Endodermal cell (in vitro differentiated cells): ENCODE measurements around the gene RASGRF1. TPM values are rescaled to one million over a fixed set of nuclear protein-coding genes. Genes with fewer than 3 reads are reported as not detected.

Source experiments
- DNase-seq: peaks from one replicate; pipeline ENCODE4 v3.0.0-alpha.2; 2017
- H3K27ac ChIP-seq: 2 replicates; pipeline ENCODE4 v1.5.1; 2013; ENCODE audit warnings: mild to moderate bottlenecking, low read depth, low read length, moderate library complexity
- H3K27me3 ChIP-seq: 2 replicates; pipeline ENCODE4 v1.6.1; 2013; ENCODE audit warnings: mild to moderate bottlenecking, low read length, moderate library complexity; ENCODE audit not compliant: insufficient read depth, control insufficient read depth, poor library complexity, severe bottlenecking
- H3K36me3 ChIP-seq: 2 replicates; pipeline ENCODE4 v1.7.0; 2013; ENCODE audit warnings: mild to moderate bottlenecking, low read length, moderate library complexity; ENCODE audit not compliant: control insufficient read depth, insufficient read depth
- H3K4me1 ChIP-seq: one replicate; pipeline ENCODE4 v1.7.0; 2013; ENCODE audit warnings: low read length; ENCODE audit not compliant: control insufficient read depth, insufficient read depth
- H3K4me3 ChIP-seq: 2 replicates; pipeline ENCODE4 v1.5.1; 2013; ENCODE audit warnings: mild to moderate bottlenecking, low read length, moderate library complexity
- H3K9ac ChIP-seq: 2 replicates; pipeline ENCODE4 v1.6.1; 2013; ENCODE audit warnings: mild to moderate bottlenecking, low read length, moderate library complexity; ENCODE audit not compliant: poor library complexity, severe bottlenecking; ENCODE audit errors: extremely low read depth
- H3K9me3 ChIP-seq: 2 replicates; pipeline ENCODE4 v1.6.1; 2013; ENCODE audit warnings: mild to moderate bottlenecking, low read length, moderate library complexity; ENCODE audit not compliant: control insufficient read depth
- H3K27ac Mint-ChIP-seq: 2 replicates; pipeline ENCODE4 v1.8.0; 2020; ENCODE audit warnings: mixed read lengths
- H3K27me3 Mint-ChIP-seq: 2 replicates; pipeline ENCODE4 v1.8.0; 2021; ENCODE audit warnings: mild to moderate bottlenecking, mixed read lengths; ENCODE audit not compliant: insufficient read depth
- H3K36me3 Mint-ChIP-seq: 2 replicates; pipeline ENCODE4 v1.8.0; 2020; ENCODE audit warnings: low read depth, mixed read lengths
- H3K4me1 Mint-ChIP-seq: 2 replicates; pipeline ENCODE4 v1.8.0; 2020; ENCODE audit warnings: mixed read lengths
- H3K4me3 Mint-ChIP-seq: 2 replicates; pipeline ENCODE4 v1.8.0; 2020; ENCODE audit warnings: mild to moderate bottlenecking, moderate library complexity, mixed read lengths
- H3K9me3 Mint-ChIP-seq: 2 replicates; pipeline ENCODE4 v1.8.0; 2020; ENCODE audit warnings: mild to moderate bottlenecking, mixed read lengths
- WGBS, 2 experiments: methylation state at CpG; one replicate each; pipeline versions ENCODE4 v1.1.5 to v1.1.7; 2013; ENCODE audit warnings: missing lambda C conversion rate in 2 of 2, mixed read lengths in 1 of 2; ENCODE audit not compliant: insufficient coverage in 1 of 2, insufficient read length in 1 of 2; 5-methylcytosine and 5-hydroxymethylcytosine counted together
- total RNA-seq, 2 donors: library from RNA; stranded (reverse); fragmentation: NEBNext Ultra II Directional in 1 of 2; extraction: Animal tissue kit (Norgen Biotek cat#: 25700) in 1 of 2; gene quantifications; 2 replicates in 1 of 2; 3 replicates in 1 of 2; pipeline ENCODE4 v1.2.1, GENCODE V29; 2021
- TF ChIP-seq, protein P1 (sequence below): fragments of 200-600 bp; sonication (generic); conservative IDR thresholded peaks from 2 replicates; pipeline ENCODE4 v1.5.0; 2021; ENCODE audit warnings: antibody characterized with exemption, mild to moderate bottlenecking

RASGRF1 gene
- total RNA-seq, 2 donors from 2014 or later: 0.20 TPM; not detected in 1

DNA sequence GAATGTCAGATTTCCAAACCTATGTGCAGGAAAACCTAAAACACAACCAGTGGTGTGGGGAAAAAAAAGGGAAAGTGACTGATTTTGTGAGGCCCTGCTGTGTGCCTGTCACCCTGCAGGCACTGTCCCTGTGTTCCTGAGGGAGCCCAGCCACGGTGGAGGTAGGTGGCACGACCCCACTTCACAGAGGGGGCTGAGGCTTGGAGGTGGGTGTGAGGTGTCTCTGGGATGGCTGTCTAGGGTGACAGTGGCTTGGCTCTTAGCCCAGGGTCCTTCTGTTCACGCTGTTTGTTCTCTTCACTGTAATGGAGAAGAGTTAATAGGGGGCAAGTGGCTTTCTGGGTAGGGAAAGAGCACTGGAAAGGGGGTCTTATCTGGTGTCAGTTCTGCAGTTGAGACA lies 22.6 kb downstream of the RASGRF1 start:
- H3K36me3 Mint-ChIP-seq: no peaks in the 10 kb centered on the region
- Histone ChIP-seq H3K27me3 (no peaks in the 10 kb centered on the region), H3K4me3 (no peak overlapping the region), H3K27ac (no peak overlapping the region), H3K36me3 (no peaks in the 10 kb centered on the region), H3K9ac (no peak overlapping the region), H3K9me3 (no peaks in the 10 kb centered on the region), H3K4me1 (no peaks in the 10 kb centered on the region)
- H3K9me3 Mint-ChIP-seq: no peaks in the 10 kb centered on the region
- TF ChIP-seq, protein P1, sequence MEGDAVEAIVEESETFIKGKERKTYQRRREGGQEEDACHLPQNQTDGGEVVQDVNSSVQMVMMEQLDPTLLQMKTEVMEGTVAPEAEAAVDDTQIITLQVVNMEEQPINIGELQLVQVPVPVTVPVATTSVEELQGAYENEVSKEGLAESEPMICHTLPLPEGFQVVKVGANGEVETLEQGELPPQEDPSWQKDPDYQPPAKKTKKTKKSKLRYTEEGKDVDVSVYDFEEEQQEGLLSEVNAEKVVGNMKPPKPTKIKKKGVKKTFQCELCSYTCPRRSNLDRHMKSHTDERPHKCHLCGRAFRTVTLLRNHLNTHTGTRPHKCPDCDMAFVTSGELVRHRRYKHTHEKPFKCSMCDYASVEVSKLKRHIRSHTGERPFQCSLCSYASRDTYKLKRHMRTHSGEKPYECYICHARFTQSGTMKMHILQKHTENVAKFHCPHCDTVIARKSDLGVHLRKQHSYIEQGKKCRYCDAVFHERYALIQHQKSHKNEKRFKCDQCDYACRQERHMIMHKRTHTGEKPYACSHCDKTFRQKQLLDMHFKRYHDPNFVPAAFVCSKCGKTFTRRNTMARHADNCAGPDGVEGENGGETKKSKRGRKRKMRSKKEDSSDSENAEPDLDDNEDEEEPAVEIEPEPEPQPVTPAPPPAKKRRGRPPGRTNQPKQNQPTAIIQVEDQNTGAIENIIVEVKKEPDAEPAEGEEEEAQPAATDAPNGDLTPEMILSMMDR: no peak
- 92 to 100% methylated on average over 1 to 3 of the region's 3 CpGs for WGBS, 2 experiments
- H3K4me3 Mint-ChIP-seq: no peak overlapping the region
- H3K27me3 Mint-ChIP-seq: peaks cover 2% of the 10 kb centered on the region
- H3K27ac Mint-ChIP-seq: no peak overlapping the region
- H3K4me1 Mint-ChIP-seq: peaks cover 2% of the 10 kb centered on the region
- DNase-seq: no peak

GRCh38 chr15:79067072-79067833 lies 23.3 kb downstream of the RASGRF1 start:
- DNase-seq: no peak
- no peaks in the 10 kb centered on the region for H3K4me1 ChIP-seq
- Mint-ChIP-seq H3K4me1 (peaks cover 2% of the 10 kb centered on the region), H3K36me3 (no peaks in the 10 kb centered on the region), H3K27ac (no peak overlapping the region), H3K27me3 (peaks cover 2% of the 10 kb centered on the region), H3K9me3 (no peaks in the 10 kb centered on the region), H3K4me3 (no peak overlapping the region)
- no peaks in the 10 kb centered on the region for H3K36me3 ChIP-seq
- H3K27me3 ChIP-seq: no peaks in the 10 kb centered on the region
- no peak overlapping the region for H3K27ac ChIP-seq
- H3K9ac ChIP-seq: no peak overlapping the region
- no peak overlapping the region for H3K4me3 ChIP-seq
- H3K9me3 ChIP-seq: no peaks in the 10 kb centered on the region
- 85 to 88% methylated on average over 3 to 8 of the region's 8 CpGs for WGBS, 2 experiments
- TF ChIP-seq, protein P1: no peak

- Histone ChIP-seq H3K9ac (no peak overlapping the region), H3K27me3 (no peaks in the 10 kb centered on the region), H3K27ac (no peak overlapping the region), H3K9me3 (no peaks in the 10 kb centered on the region), H3K36me3 (no peaks in the 10 kb centered on the region), H3K4me3 (no peak overlapping the region), H3K4me1 (no peaks in the 10 kb centered on the region)
- no peak for DNase-seq
- peaks cover 2% of the 10 kb centered on the region for H3K4me1 Mint-ChIP-seq
- no peak overlapping the region for H3K4me3 Mint-ChIP-seq
- WGBS, 2 experiments: 78 to 82% methylated on average over 6 of the region's 6 CpGs
- H3K9me3 Mint-ChIP-seq: no peaks in the 10 kb centered on the region
- no peaks in the 10 kb centered on the region for H3K36me3 Mint-ChIP-seq
- TF ChIP-seq, protein P1: no peak
- peaks cover 4% of the 10 kb centered on the region for H3K27me3 Mint-ChIP-seq
- H3K27ac Mint-ChIP-seq: no peak overlapping the region
Observed at GRCh38 chr15:79066391-79067071, 24.0 kb downstream of the RASGRF1 start.
